HEK293T (cell line): ENCODE results near the gene ZC3H12C.

ENCODE experiments used
- ARNT ChIP-seq: fragments of 450-650 bp; IDR thresholded peaks from 2 replicates; pipeline ENCODE4 v1.6.1; 2017; ENCODE audit warnings: mild to moderate bottlenecking
- BHLHE40 ChIP-seq: fragments of 450-650 bp; IDR thresholded peaks from 2 replicates; pipeline ENCODE4 v1.6.1; 2016; ENCODE audit warnings: mild to moderate bottlenecking, moderate library complexity, borderline replicate concordance
- CTBP1 ChIP-seq: fragments of 450-650 bp; IDR thresholded peaks from 2 replicates; pipeline ENCODE4 v1.6.1; 2016; ENCODE audit warnings: borderline replicate concordance
- ELF4 ChIP-seq: fragments of 450-650 bp; IDR thresholded peaks from 2 replicates; pipeline ENCODE4 v1.6.1; 2017; ENCODE audit warnings: antibody characterized with exemption
- FOXA1 ChIP-seq: fragments of 450-650 bp; IDR thresholded peaks from 2 replicates; pipeline ENCODE4 v1.6.1; 2016; ENCODE audit warnings: mild to moderate bottlenecking
- FOXK2 ChIP-seq: fragments of 450-650 bp; IDR thresholded peaks from 2 replicates; pipeline ENCODE4 v1.6.1; 2016; ENCODE audit warnings: mild to moderate bottlenecking
- FOXM1 ChIP-seq: fragments of 450-650 bp; IDR thresholded peaks from 2 replicates; pipeline ENCODE4 v1.6.1; 2017; ENCODE audit warnings: mild to moderate bottlenecking, borderline replicate concordance
- HDGF ChIP-seq: fragments of 450-650 bp; IDR thresholded peaks from 2 replicates; pipeline ENCODE4 v1.6.1; 2017; ENCODE audit warnings: antibody characterized with exemption, borderline replicate concordance
- NFRKB ChIP-seq: fragments of 450-650 bp; IDR thresholded peaks from 2 replicates; pipeline ENCODE4 v1.6.1; 2016; ENCODE audit warnings: mild to moderate bottlenecking, moderate library complexity
- SP1 ChIP-seq: fragments of 450-650 bp; IDR thresholded peaks from 2 replicates; pipeline ENCODE4 v1.6.1; 2017
- SUZ12 ChIP-seq: fragments of 450-650 bp; IDR thresholded peaks from 2 replicates; pipeline ENCODE4 v1.6.1; 2016; ENCODE audit warnings: mild to moderate bottlenecking
- TARDBP ChIP-seq: fragments of 450-650 bp; IDR thresholded peaks from 2 replicates; pipeline ENCODE4 v1.6.1; 2016
- ZNF384 ChIP-seq: fragments of 450-650 bp; IDR thresholded peaks from 2 replicates; pipeline ENCODE4 v1.6.1; 2016

- TF ChIP-seq BHLHE40 (no peak), FOXM1 (no peak), SP1 (no peak), FOXA1 (no peak), ARNT (no peak), SUZ12 (no peak), HDGF (no peak), ELF4 (no peak), ZNF384 (no peak), NFRKB (no peak), TARDBP (no peak), FOXK2 (no peak), CTBP1 (no peak)
These were observed 17.9 kb upstream of the ZC3H12C start for GRCh38 chr11:110075105-110075846.
